ENCODE data around the gene SLC23A2.
"Not testable (repeated sequence)": the region's sequence is repeated elsewhere in the genome, so short reads cannot be mapped to it uniquely, and the experiment has no call there.

The SLC23A2 gene

DNA sequence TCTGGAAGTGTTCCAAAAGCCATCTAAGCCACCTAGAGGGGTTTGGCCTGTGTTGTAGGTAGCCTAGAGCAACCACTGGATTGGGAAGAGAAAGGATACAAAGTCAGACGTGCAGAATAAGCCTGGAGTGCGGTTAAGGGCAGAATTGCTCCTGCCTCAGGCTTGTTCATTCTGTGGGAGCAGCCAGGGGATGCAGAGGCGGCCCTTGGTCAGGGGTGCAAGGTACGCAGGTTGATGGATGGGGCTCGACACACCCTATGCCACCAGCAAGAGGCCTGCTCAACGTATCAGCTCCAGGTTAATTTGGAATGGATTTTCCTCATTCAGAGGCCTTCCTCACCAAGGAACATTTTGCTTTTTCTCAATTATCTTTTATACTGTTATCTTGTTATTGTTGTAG is 129.8 kb downstream of the SLC23A2 start:
- no peak for DNase-seq

DNA sequence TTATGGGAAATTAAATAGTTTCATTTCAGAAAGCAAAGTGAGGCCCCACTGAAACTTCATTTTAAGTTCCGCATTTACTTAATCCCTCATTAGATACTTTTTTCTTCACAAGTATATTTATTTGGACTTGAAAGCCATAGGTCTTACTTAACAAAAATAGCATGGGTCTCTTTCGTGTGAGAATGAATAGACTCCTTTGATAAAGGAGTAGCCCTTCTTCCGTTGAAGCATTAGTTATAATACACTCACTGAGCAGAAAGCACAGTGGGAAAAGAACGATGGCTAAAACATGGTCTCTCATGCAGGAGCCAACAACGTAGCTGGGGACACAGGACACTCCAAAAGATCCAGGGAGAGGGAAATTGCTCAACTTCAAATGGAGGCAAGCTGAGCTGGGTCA is 130.4 kb downstream of the SLC23A2 start:
- no peak for DNase-seq

DNA sequence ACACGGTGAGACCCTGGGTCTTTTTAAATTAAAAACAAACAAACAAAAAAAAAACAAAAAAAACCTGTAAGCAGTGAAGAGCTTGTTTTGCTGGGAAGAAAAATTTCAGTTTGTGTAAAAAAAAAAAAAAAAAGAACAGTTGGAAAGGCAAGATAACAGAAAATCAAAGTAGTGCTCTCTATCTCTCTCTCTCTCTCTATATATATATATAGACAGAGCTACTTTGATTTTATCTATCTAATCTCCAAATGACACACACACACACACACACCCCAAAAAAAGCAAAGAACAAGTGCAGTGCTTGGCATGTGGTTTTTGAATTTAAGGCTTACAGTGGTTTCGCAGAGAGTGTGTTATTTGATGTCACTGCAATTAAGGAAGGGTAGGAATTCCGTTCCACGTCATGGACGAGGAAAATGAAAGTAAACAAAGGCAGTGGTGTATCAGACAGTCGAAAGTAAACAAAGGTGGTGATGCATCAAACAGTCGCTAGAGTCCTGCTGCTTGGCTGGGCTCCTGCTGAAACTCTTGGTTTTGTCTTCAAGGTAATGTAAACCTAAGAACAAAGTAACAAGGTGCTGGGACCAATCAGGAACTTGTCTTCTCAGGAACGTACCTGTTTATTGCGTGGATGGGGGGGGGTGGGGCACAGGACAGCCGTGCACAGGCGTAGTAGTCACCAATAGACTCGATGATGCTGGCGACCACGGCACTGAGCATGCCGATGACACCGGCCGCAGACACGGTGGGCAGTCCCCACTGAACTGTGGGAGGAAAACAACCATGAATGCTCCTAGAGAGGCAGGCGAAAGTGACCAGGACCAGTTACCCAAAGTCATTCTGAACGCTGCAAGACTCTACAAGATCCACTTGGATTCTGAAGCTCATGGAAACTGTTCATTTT is 131.8 kb downstream of the SLC23A2 start:
- no peak for DNase-seq

DNA sequence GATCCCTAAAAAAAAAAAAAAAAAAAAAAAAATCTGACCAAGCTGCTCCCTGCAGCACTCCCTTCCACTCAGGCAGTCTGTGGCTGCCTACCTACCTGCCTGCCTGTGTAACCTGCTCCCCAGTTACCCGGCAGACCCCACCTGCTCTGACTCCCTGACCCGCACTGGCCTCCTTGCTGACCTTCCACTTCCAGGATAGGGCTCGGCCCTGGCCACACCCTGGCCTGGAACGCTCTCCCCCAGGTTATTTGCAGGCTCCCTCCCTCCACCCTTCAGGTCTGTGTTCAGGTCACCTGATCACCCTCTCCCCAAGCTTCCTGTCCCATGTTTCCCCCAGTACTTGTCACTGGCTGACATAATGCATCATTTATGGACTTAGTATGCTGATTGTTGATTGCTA is 134.3 kb downstream of the SLC23A2 start:
- no peak for DNase-seq

DNA sequence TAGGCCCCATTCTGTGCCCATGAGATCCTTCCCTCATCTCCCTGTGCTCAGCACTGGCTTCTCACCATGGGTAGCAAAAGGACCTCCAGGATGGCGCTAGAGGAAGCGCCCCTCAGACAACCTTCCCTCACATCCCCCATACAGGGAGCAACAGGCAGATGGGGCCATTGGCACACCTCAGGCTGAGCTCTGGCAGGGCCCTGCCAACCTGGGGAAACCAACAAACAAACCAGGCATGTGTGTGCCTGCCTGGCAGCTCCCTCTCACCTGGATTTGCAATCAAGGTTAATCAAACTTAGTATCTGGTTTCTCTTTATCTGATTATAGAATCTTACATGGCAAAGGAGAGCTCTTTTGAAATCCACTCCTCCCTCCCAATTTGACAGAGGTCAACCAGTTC is 134.9 kb downstream of the SLC23A2 start:
- DNase-seq: no peak

DNA sequence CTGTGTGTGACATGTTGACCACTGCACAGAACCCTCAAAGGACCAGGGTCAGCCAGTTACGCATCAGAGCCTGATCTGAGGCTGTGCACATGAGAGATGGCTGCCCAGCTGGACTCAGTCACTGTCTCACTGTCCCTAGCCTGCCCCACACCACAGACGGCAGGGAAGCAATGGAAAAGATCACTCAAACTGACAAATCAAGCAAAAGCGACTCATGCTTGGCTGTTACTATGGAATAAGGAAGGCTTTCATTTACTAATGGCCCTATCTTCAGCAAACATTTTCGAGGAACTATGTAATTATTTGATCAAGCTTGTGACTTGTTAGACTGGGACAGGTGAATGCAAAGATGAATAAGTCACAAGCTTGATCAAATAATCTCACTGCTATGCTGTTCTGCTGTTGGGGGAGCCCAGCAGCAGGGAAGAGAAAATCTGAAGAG is 137.0 kb downstream of the SLC23A2 start:
- DNase-seq: no peak

DNA sequence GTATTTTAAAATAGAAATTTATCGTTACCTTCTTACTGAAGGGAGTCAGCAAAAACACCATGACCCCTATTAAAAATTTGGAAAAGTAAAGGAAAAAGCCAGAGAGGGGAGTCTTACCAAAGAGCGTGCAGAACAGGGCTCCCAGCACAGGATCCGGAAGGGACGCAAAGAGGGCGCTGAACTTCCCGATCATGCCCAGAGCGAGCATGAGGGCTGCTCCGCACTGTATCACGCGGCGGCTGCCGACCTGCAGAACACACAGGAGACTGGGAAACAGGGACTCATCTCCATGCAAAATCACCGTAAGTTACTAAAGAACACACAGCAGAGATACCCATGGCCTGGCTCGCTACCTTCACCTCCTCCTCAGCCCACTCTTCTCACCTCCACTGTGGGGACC is 138.6 kb downstream of the SLC23A2 start:
- no peak for DNase-seq

DNA sequence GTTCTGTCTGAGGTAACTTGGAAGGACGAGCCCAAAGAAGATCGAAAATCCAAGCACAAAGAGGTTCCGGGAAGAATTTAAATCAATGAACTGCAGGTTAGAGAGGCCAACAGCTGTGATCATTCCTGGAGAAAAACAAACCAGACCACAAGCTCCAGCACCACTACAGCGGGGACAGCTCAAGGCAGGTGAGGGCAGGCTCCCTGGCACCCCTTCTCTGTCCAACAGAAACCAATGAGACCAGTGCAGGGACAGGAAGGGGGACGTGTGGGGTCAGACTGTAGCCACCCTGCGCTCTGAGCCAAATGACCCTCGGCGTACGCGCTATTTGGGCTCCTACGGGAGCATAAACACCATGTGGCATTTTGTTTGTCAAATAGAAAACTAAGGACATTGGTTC is 139.3 kb downstream of the SLC23A2 start:
- DNase-seq: no peak

DNA sequence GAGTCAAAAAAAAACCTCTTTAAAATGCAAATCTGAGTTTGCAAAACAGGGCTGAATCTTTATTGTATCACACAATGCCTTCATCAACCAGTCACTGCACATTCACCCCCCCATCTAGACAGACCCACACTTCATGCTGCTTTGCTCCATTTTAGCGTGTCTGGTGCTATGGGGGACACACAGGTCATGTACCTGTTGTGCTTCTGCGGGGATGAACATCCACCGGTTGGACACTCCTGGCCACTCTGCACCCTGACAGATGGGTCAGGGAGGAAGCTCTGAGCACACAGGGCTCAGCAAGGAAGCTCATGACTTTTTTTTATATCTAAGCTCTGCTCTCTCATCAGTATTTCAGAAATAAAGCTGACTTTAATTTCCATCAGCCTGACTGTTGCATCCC is 143.3 kb downstream of the SLC23A2 start:
- DNase-seq: no peak

DNA sequence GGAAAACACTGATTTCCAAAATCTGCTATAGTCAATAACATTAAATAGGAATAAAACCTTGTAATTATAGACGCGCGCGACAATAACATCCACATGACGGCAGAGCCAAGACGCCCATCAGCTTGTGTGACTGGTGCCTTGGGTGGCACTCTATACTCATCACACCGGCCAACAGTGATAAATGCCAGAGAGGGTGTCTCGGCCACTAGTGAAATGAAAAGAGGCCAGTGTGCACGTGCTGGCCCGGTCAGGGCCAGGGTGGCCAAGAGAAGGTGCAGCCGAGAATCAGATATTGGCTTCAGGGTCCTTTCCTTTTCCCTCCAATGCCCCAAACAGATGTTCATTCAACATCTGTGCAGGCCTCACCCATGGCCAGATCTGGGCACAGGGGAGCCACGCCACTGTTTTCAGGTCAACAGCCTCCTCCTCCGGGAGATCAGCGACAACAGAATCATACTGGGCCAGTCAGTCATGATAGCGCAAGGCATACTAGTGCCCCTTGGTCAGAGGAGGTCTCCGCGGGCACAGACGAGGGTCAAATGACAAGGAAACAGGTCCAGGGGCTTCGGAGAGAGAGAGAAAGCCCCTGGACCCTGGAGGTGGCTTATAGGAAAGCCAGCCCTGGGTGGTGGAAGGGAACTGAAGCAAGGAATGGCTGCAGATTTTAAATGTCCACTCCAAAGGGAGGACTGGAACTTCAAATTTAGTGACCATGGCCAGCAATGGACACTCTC is 145.1 kb downstream of the SLC23A2 start:
- DNase-seq: no peak

DNA sequence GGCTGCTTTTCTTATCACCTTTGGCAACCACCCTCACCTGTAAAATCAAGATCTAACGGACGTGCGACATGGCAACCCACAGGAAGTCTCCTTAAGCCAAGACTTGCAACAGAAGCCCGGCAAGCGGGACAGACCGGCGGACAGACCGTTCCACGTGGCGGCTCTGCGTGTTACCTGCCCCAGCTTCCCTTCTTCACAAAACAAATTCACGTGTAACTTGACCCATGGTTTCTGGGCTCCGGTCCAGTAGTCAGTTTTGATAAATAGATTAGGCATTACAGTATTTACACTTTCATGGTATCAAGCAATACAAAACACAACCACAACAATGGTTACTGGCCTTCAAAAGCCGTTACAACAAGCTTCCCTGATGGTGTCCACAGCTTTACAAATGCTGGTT is 145.8 kb downstream of the SLC23A2 start:
- DNase-seq: no peak

DNA sequence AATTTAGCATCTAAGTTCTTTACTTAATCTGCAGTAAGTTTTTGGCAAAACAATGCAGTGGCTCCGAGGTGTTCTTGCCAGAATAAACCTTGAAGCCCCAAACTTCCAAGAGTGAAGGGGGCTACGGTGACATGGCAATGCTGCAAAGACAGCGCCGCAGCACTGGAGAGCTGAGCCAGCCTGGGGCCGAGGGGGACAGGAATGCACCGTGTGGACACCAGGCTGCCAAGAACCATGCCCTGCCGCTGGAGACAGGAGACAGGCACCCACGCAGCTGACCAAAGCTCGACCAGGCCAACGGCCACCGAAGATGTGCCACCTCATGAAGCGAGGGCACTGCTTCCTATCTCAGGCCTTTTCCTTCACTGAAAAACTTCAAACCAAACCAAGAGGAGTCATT is 146.2 kb downstream of the SLC23A2 start:
- no peak for DNase-seq

DNA sequence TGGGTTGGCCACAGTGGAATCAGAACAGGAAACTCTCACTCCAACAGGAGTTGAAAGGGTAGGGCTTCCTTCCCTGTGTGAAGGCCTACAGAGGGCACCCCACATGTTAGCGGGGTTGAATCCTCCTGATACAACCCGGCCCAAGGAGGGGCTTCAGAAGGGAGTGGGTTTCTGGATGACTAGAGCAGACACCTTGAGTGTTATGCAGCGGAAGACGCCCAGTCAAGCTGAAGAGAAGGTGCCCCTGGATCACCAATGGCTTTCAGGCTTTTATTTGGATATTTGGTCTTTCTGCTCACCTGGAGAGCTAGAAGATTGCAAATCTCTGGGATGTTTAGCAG is 146.8 kb downstream of the SLC23A2 start:
- DNase-seq: no peak

DNA sequence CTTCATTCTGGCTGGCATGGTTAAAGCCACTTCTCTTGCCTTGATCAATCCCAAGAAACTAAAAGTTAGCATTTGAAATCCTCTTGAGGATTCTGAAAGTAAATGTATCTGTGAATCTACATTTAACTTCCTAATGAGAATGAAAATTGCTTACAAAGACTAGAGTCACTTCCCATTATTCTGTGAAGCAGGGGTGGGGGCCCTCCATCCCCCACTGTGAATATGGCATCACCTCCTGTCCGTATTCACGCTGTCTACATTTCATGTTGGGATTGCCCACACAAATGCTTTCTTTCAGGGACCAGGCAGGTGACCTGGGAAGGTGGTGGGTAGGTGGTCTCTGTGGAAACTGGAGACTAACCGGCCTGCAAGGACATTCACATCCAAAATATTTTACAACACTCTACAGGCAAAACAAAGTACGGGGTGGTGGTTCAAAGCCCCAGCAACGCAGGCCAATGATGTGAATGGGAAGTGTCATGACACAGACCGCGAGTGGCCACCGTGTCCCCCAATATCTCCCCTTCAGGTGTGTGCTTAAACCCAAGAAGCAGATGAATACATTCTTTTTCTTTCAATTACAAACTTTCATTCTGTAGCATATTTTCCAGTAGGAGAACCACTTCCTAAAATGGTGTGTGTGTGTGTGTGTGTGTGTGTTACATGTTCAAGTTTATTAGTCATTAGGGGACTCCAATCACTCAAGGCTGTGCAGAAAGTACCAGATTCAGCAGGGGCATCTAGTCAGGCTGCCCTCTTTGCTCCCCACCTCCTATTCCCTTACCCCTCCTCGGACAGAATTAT is 147.4 kb downstream of the SLC23A2 start:
- no peak for DNase-seq

DNA sequence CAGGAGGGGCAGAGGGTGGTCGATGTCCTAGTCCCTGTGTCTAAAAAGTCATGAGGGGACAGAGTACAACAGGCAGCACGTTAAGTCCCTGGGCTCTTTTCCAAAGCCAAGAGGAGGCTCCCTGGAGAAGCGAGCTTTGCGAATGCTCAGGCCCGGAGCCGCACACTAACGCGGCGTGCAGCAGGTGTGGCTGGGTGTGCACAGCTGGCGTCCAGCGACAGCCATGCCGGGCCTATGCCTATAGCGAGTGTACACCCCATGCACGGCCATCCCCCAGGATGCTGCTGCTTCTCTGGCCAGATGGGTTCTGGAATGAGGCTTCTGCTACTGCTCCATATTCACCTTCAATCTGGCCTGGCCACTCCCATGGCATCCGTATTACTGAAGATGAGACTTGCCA is 148.3 kb downstream of the SLC23A2 start:
- no peak for DNase-seq

DNA sequence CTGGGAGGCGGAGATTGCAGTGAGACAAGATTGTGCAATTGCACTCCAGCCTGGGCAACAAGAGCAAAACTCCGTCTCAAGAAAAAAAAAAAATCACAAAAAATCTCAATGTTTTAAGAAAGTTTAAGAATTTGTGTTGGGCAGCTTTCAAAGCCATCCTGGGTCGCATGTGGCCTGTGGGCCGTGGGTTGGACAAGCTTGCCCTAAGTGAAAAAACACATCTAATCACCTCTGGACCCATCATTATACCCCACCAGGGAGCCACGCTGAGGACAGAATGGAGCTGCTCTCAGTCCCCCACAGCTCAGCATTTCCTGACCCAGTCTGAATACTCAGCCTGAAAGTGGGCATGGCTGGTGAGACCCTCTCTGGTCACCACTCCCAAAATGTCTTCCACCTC is 150.3 kb downstream of the SLC23A2 start:
- DNase-seq: no peak

DNA sequence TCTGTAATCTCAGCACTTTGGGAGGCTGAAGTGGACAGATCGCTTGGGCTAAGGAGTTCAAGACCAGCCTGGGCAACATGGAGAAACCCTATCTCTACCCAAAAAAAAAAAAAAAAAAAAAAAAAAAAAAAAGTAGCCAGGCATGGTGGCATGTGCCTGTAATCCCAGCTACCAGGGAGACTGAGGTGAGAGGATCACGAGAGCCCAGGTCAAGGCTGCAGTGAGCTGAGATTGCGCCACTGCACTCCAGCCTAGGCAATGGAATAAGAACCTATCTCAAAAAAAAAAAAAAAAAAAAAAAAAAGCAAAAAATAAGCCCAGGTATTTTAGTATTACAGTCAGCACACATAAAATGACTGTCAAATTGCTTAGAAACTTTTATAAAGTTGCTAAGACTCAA is 152.5 kb downstream of the SLC23A2 start:
- DNase-seq: not testable (repeated sequence)

DNA sequence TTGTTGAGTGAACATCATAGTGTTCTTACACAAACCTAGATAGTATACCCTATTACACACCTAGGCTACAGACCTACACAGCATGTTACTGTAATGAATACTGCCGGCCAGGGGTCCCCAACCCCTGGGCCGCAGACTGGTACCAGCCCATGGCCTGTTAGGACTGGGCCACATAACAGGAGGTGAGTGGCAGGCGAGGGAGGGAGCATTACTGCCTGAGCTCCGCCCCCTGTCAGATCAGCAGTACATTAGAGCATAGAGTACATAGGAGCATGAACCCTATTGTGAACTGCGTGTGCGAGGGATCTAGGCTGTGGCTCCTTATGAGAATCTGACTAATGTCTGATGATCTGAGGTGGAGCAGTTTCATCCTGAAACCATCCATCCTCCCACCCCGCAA is 153.3 kb downstream of the SLC23A2 start:
- DNase-seq: no peak

DNA sequence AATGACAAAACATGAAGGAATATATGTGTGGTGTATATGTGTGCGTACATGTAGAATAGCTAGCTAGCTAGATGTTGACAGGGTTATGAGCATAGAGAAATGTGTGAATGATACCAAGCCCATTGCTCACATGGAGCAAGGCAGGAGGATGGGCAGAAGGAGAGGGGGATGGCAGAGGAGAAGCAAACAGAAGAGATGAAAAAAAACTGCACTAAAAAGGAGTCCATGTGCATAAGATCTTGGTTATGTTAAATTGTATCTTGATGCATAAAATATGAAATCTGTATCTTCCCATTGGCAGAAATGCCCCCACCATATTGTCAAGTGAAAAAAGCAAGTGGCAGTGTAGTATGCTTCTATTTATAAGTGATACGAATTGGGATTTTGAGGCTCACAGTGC is 154.5 kb downstream of the SLC23A2 start:
- no peak for DNase-seq

DNA sequence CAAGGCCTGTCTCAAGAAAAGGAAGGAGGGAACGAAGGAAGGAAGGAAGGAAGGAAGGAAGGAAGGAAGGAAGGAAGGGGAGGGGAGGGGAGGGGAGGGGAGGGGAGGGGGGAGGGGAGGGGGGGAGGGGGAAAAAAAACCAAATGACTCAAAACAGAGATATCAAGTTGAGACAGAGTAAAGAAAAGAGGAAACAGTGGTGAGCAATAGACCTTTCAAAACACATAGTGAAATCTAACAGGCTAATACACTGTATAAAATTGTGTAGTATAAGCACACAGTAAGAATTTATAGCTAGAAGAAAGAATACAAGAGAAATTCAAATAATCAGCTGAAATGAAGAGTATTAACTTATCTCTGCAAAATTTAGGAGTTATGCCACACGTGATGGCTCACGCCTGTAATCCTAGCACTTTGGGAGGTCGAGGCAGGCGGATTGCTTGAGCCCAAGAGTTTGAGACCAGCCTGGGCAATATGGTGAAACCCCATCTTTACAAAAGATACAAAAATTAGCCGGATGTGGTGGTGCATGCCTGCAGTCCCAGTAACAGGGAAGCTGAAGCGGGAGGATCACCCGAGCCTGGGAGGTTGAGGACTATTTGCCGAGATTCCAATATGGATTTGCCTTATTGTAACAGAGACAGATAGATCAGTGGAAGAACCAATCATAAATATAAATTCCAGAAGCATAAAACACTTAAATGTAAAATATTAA is 156.4 kb downstream of the SLC23A2 start:
- DNase-seq: no peak

DNA sequence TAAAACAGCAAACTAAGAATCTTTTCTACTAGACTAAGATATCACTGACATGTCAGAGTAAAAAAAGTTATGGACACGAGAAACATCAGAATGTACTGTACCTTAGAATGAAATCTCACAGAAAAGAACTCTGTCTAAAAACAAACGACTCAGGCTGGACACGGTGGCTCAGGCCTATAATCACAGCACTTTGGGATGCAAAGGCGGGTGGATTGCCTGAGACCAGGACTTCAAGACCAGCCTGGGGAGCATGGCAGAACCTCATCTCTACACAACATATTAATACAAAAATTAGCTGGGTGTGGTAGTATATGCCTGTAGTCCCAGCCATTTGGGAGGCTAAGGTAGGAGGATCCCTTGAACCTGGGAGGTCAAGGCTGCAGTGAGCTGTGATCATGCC is 157.0 kb downstream of the SLC23A2 start:
- no peak for DNase-seq

DNA sequence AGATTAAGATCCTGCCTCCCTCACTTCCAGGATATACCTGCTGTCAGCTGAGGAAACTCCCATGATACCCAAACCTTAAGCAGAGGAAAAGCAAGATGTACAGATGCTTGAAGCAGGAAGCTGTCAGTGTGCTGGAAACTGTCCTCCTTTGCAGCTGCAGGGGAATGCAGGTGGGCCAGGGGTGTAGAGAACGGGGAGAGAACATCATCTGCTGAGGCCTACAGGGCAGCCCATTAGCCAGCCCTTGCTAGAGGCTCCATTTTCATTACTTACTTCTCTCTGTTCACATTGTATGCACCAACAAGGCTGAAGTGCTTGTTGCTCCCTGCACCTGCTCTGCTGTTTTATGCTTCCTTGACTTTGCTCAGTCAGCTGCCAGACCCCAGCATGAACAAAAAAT is 160.5 kb downstream of the SLC23A2 start:
- no peak for DNase-seq

DNA sequence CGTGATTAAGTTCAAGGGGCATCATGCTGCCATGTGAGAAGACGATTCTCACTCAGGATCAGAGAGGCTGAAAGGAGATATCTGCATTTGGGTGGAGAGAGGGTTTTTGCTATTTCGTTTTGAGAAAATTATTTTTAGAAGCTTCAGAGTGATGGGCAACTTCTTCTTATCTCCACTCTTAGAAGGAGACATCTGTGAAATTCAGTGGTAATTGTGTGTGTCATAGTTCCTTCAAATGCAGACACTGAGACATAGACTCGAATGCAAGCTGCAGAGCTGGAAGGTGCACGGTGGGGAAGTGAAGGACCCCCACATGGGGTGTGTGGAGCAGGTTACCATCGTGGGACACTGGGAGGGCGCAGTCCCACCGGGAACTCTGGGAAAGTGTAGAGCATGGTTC is 162.8 kb downstream of the SLC23A2 start:
- no peak for DNase-seq
